NCI-H345 (cell line): ENCODE measurements around the gene NAPSA.

ENCODE experiments used
- DNase-seq: peaks from one replicate; lab custom pipeline; 2025; lab: John Stamatoyannopoulos, UW

The NAPSA gene

GRCh38 chr19:50384685-50385535, 19.5 kb upstream of the NAPSA start:
- no peak for DNase-seq

DNA sequence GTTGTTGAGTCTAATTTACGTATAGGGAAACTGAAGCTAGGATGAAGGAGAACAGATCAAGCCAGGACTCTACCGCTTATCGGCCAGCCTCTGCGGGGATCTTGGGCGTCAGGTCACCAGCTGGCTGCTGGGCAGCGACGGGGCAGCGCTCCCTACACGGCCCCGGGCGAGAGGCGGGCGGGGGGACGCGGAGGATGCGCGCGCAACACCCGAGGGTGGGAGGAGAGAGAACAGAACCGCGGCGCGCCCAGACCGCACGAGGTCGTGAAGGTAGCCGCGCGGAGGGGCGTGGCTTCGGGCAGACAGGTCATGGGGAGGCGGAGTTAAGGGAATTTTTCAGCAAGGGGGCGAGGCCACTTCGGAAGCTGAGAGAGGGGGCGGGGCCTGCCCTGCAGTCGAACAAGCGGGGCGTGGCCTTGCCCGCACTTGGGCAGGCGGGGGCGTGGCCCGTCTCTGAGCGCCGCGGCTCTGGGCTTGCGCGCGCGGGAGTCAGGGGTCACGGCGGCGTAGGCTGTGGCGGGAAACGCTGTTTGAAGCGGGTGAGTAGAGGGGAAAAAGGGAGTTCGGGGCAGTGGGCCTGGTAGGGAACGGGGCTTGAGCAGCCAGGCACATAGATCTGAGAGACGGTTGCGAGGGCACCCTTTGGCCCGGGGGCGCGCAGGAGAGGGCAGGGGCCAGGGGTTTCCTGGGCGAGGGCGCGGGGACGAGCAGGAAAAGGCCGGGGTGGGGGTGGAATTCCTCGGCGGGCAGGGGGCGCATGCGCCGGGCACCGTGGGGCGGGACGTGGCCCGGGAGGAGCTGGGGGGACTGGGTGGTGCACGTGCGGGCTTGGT, 18.6 kb upstream of the NAPSA start, which contains the start of gene POLD1:
TSS of gene POLD1 (plus strand) at position 496 of the 833 bp plus-strand sequence. CDS start 14,505 bp downstream, outside the sequence.
- DNase-seq, result peak; percentile 96

- no peak for DNase-seq
These were observed 17.8 kb upstream of the NAPSA start for GRCh38 chr19:50383001-50383851.

GRCh38 chr19:50381881-50382729, 16.7 kb upstream of the NAPSA start:
- no peak for DNase-seq

DNA sequence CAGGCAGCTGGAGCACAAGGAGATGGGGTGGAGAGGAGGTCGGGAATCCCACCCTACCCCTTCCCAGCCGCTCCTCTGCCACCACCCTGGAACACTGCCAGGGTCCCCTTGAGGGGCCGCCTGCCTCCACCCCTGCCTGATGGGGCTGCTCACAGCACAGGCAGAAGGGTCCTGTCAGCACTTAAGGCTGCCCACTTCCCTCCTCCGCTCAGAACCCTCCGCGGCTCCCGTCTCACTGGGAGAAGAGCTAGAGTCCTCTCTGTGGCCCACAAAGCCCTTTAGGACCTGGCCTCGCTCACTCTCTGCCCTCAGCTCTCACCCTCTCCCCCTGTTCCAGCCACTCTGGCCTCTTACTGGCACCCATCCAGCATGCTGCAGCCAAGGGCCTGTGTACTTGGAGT, 15.3 kb upstream of the NAPSA start:
- no peak for DNase-seq

- DNase-seq, result no peak
These were observed 14.7 kb upstream of the NAPSA start for GRCh38 chr19:50380137-50380536.

DNA sequence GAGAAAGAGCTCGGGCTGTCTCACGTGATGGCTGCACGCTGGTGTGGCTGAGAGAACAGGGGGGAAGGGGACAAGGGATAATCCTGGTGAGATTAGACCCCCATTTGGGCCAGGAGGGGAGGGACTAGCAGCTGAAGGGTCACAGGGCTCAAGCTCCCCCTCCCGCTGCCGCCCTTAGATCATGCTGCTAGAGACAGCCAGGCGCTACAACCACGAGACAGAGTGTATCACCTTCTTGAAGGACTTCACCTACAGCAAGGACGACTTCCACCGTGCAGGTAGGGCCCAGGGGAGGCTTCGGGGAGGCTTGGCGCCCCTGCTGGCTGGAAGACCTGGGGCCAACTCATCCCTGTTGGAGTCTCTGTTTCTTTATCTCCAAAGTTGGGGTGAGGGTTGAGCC, 14.2 kb upstream of the NAPSA start:
- DNase-seq, result no peak

DNA sequence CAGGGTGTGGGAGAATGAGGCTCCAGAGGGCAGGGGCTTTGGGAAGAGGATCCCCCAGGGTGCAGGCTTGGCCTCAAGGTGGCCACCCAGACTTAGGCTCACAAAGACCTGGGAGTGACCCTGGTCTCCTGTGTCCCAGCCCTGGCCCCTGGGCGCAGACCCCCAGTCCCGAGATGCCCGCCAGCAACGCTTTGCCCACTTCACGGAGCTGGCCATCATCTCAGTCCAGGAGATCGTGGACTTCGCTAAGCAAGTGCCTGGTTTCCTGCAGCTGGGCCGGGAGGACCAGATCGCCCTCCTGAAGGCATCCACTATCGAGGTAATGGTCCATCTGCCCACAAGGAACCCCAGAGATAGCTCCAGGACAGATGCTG, 13.4 kb upstream of the NAPSA start:
- DNase-seq, result no peak

GRCh38 chr19:50378169-50378862, 12.9 kb upstream of the NAPSA start:
- DNase-seq, result no peak

DNA sequence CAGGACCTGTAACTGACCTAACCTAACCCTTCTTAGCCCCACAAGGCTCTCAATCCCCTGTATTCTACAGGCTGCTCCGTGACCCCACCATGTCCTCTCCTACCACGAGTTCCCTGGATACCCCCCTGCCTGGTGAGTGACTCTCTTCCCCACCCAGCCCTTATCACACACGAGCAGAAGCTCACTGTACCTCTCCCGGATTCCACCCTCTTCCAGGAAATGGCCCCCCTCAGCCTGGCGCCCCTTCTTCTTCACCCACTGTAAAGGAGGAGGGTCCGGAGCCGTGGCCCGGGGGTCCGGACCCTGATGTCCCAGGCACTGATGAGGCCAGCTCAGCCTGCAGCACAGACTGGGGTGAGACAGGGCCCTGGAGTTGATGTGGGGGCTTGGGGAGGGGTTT, 12.1 kb upstream of the NAPSA start:
- no peak for DNase-seq

- peak; percentile 64 for DNase-seq
These were observed 11.6 kb upstream of the NAPSA start for GRCh38 chr19:50377051-50377461.

DNA sequence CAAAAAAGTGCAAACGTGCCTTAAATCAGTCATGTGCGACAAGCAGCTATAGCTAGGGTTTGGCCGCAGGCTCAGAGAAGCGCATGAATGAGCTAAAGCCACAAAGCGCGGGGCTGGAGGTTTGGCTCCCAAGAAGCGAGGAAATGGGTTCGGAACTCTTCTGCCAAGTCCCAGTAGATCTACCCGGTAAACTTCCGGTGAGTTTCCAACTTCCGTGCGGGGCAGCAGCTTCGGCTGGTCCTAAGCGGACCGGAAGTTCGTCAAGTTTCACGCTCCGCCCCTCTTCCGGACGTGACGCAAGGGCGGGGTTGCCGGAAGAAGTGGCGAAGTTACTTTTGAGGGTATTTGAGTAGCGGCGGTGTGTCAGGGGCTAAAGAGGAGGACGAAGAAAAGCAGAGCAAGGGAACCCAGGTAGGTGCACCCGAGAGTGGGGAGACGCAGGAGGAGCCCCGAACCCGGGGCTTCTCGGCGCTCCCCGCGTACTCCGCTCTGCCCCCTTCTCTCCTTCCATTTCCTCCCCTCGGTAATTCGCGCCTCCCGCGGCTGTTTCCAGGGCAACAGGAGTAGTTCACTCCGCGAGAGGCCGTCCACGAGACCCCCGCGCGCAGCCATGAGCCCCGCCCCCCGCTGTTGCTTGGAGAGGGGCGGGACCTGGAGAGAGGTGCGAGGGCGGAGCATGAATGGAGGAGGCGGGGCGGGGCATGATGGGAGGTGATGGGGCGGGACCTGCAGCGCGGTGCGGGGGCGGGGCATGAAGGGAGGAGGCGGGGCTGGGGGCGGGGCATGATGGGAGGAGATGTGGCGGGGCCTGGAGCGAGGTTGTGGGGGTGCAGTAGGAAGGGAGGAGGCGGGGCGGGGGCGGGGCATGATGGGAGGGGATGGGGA, 11.0 kb upstream of the NAPSA start, which contains the start of gene NR1H2:
TSS of gene NR1H2 (plus strand) at position 292 of the 885 bp plus-strand sequence. CDS start 1,149 bp downstream, outside the sequence.
- DNase-seq, result peak; percentile 97

DNA sequence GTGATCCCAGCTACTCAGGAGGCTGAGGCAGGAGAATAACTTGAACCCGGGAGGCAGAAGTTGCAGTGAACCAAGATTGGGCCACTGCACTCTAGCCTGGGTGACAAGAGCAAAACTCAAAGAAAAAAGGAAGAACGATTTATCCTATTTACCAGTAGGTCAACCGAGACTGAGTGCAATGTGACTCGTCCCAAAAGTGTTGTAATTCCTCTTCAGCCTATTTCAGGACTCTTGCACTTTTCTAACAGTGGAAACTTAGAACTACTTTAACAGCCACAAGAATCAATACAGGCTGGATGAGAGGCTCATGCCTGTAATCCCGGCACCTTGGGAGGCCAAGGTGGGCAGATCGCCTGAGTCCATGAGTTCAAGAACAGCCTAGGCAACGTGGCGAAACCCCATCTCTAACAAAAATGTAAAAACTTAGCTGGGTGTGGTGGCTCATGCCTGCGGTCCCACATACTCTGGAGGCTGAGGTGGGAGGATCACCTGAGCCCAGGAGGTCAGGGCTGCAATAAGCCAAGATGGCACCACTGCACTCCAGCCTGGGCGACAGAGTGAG, 6.6 kb upstream of the NAPSA start:
- DNase-seq, result no peak

DNA sequence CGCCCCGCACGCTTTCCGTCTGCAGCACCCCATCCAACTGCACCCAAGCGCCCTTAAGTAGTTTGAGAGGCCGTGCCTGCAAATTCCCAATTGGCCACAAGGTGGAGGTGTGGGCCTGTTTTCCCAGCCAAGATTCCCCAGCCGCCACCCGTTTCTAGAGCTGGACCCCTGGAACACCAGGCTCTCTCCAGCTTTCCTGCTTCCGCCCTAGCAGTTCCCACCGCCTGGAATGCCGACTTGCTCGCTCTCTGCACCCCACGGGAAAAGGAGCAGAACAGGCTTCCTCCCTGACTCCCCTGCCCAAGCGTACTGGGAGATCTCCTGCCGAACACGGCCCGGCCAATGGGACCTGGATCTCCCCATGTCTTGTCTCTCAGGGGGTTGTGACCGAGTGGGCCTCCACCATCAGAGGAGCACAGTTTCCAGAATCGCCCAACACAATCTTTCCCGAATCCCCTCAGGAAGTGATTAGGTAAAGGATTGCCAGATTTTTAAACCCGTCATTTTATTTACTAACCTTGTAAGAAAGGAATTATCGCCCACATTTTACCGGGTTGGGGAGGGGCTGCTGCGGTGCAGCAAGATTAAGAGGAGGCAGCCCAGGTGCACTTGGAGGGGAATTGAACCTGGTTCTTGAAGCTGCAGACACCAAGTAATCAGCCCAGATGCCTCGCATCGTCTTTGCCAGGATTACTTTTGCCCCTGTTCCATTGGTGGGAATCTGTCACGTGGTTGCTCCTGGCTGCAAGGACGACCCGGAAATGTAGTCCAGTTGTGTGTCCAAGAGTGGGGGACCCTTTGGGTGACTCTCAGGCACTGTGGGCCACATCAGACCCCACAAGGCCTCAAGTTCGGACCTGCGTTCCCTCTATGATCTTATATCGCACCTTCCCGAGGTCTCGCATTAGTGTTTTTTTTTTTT, 3.5 kb upstream of the NAPSA start:
- peak; percentile 43 for DNase-seq

DNA sequence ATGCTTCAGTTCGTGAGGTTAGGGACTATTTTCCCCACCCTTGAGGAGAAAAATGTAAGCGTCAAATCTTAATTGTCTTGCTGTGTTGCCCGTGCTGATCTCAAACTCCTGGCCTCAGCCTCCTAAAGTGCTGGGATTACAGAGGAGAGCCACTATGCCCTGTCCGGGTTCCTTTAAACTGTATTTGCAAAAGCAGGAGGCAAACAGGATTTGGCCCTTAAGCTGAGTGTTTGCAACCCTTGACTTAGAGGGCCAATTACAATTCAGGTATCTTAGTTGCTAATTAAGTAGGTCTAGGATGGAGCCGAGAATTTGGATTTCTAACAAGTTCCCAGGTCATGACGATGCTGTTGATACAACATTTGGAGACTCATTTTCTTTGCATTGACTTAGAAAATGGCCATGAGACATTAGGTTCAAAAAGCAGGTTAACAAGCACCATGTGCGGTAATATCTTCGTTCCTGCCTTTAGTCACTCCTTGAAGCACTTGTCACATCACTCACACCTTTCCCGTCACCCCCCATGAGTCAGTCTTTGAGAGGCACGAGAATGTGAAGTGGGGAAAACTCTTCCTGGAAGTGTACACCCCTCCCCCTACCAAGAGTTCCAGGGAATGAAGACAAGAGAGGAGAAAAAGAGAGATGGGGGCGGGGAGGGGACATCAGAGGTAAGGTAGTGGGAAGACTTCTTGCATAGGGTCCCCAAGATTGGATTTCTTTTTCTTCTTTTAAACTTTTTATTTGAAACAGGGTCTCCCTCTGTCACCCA, 2.6 kb downstream of the NAPSA start:
- no peak for DNase-seq

- DNase-seq, result no peak
These were observed 3.4 kb downstream of the NAPSA start for GRCh38 chr19:50362030-50362412.
